Heart left ventricle (tissue), 16 donors: Measurements from ENCODE around the gene PLCXD3. TPM values are rescaled to one million over a fixed set of nuclear protein-coding genes. Genes with fewer than 3 reads are reported as not detected.

Experiments
- ATAC-seq, 4 donors: fragments of 200-7000 bp; cut with Tn5 transposase; one replicate each; pipeline ENCODE4 v1.9.1; 2020 to 2022; ENCODE audit warnings: moderate library complexity in 4 of 4, mild to moderate bottlenecking in 3 of 4, moderate number of reproducible peaks in 1 of 4
- DNase-seq, 5 donors: peaks; one replicate each; pipeline ENCODE4 v3.0.0-alpha.2; 2020
- H3K27ac ChIP-seq, 12 donors: fragments of 200-600 bp; sonication (generic) in 4 of 12; one replicate each; pipeline versions ENCODE4 v1.5.0 to v1.8.0; 2016 to 2022; ENCODE audit warnings: mild to moderate bottlenecking in 2 of 12
- H3K27me3 ChIP-seq, 9 donors: fragments of 200-600 bp; sonication (generic) in 2 of 9; one replicate each; pipeline versions ENCODE4 v1.5.1 to v1.8.0; 2016 to 2022; ENCODE audit warnings: mild to moderate bottlenecking in 3 of 9
- H3K36me3 ChIP-seq, 9 donors: fragments of 200-600 bp; sonication (generic) in 2 of 9; one replicate each; pipeline versions ENCODE4 v1.5.0 to v1.8.0; 2018 to 2022; ENCODE audit warnings: mild to moderate bottlenecking in 2 of 9
- H3K4me1 ChIP-seq, 12 donors: fragments of 200-600 bp; sonication (generic) in 4 of 12; one replicate each; pipeline versions ENCODE4 v1.5.0 to v1.8.0; 2016 to 2022; ENCODE audit warnings: mild to moderate bottlenecking in 3 of 12
- H3K4me3 ChIP-seq, 12 donors: fragments of 200-600 bp; sonication (generic) in 4 of 12; one replicate each; pipeline versions ENCODE4 v1.5.0 to v1.8.0; 2017 to 2022; ENCODE audit warnings: mild to moderate bottlenecking in 9 of 12, moderate library complexity in 4 of 12
- H3K9me3 ChIP-seq, 12 donors: fragments of 200-600 bp; sonication (generic) in 4 of 12; one replicate each; pipeline versions ENCODE4 v1.5.0 to v1.8.0; 2016 to 2022; ENCODE audit warnings: mild to moderate bottlenecking in 1 of 12
- CTCF ChIP-seq, 12 donors: fragments of 200-600 bp; sonication (generic) in 4 of 12; IDR thresholded peaks; one replicate each; pipeline versions ENCODE4 v1.5.0 to v1.8.0; 2018 to 2022; ENCODE audit warnings: antibody characterized with exemption in 12 of 12, mild to moderate bottlenecking in 5 of 12
- POLR2A ChIP-seq, 2 donors: fragments of 450-650 bp; IDR thresholded peaks; one replicate each; pipeline ENCODE4 v1.6.1; 2017; ENCODE audit warnings: antibody characterized with exemption in 2 of 2, mild to moderate bottlenecking in 2 of 2, moderate library complexity in 2 of 2
- WGBS, 4 donors: extraction: QIAGEN DNeasy Blood & Tissue Kit in 2 of 4; methylation state at CpG; one replicate each; pipeline versions ENCODE4 v1.1.5 to v1.1.7; 2013 to 2018; 5-methylcytosine and 5-hydroxymethylcytosine counted together
- intact Hi-C, 10 donors: fragments of 100-400 bp; cut with DNase I; formaldehyde crosslinking; loops; one replicate each; pipeline versions ENCODE4 v1.11.1 to v1.14.2; 2022
- polyA plus RNA-seq, 2 donors: library from polyadenylated mRNA; stranded (reverse); fragments of 200-250 nt; gene quantifications; one replicate each; pipeline ENCODE4 v1.2.3, GENCODE V29; 2013
- total RNA-seq, 9 donors: library from RNA; depleted of rRNA in 2 of 9; stranded (reverse); fragments of >200 nt in 2 of 9; fragmentation: NEBNext Ultra II Directional in 3 of 9; extraction: Animal tissue kit (Norgen Biotek cat#: 25700) in 3 of 9; gene quantifications; one replicate each; pipeline versions ENCODE4 v1.1.0 to v1.2.4, GENCODE V29; 2016 to 2023
- donor health status: ischemic (EF 13 %, LVEDD 7.1; RV severe dilation, severe dysfunction).
- donor health status: healthy with polysubstance abuse.
- donor health status: DM: no; HTN: yes; CAD: no.
- donor health status: DM: no; HTN: no; CAD: no.
- donor health status: ischemic (EF 25% LVEDD 6.9; RV normal size, moderate dysfunction).
- donor health status: ischemic (EF 25% LVEDD 5.7; RV mildly dilated, moderate dysfunction).
- donor health status: healthy.
- donor health status: DM: yes; HTN: yes; CAD: no.
- donor health status: ischemic (EF 35%, LVEDD 5.7; RV mildly dilated, moderate dysfunction).
- donor health status: nonischemic (EF 11% LVEDD 7.7; RV severe dilation, severe dysfunction).
- donor health status: DM: yes; HTN: yes; CAD: no.
- donor health status: PGD.
- donor health status: ischemic (EF 29% LVEDD 5.4; RV normal size, mild dysfunction).
- donor health status: nonischemic (EF 23%, LVEDD 6.1; RV moderate dilation, normal function).

Gene PLCXD3
- total and polyA plus RNA-seq, 11 donors = 30.1 to 107 (median 62.5) TPM

DNA sequence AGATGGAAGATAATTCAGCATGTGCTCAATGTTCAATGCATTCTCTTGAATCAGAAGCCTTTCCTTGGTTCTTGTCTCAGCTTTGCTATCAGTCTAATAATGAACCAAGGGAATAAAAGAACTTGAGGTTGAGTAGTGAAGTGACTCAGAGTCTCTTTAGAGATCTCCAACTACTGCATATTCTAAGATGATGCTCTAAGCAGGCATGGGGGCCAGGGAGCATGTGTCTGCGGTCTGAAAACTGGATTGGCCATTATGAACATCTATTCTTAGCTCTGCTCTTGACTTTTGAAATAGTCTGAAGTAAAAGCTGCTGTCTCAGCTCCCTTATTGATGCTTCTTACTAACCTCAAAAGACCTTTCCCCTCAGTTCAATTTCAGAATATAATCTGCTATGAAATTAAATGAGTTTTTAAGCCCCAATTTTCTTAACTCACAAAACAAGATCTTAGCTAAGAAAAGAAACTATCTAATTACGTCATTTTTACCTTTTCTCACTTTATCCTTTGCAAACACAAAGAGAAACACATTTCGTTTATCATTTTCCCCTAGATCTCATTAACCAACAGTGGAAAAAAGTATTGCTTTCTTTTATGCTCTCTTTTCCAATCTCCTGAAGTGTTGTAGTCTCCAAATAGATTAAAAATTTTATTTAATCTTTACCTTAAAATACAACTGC is 44.8 kb downstream of the PLCXD3 start:
- DNase-seq (peak in 1 of 5 donors; percentile 39), ATAC-seq (peak in 3 of 4 donors; percentile 69 to 86 (median 83))
- no peaks in the 10 kb centered on the region for H3K36me3 ChIP-seq
- intact Hi-C loops = no loop called here
- peak overlapping the region in 2 of 12 donors; percentile 11 to 39 for H3K27ac ChIP-seq
- WGBS, 4 donors = 57 to 64% (median 62%) methylated on average over 3 of the region's 3 CpGs
- peaks cover 0 to 4% (median 0%) of the 10 kb centered on the region in 12 donors for H3K9me3 ChIP-seq
- no peaks in the 10 kb centered on the region for H3K27me3 ChIP-seq
- H3K4me3 ChIP-seq = no peak overlapping the region
- H3K4me1 ChIP-seq = peaks cover 0 to 18% (median 2%) of the 10 kb centered on the region in 12 donors
- TF ChIP-seq CTCF (IDR thresholded peaks at IDR 0.05) (no peak), POLR2A (IDR thresholded peaks at IDR 0.05) (no peak)

DNA sequence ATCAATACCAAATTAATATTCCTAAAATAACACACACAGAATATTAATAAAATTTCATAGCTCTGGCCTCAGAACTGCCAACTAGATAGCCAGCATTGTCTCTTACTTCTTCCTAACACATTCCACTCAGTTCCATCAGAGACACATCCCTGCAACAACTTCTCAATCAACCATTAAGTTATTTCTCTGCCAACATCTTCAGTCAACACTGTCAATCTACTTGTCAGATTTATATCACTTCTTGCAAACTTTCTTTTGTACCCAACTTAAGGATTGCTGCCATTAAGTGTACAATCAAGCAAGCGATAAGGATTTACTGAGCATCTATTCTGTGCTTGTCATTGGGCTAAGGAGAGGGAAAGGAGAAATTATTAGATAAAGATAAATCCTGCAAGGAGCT is 50.8 kb downstream of the PLCXD3 start:
- ATAC-seq = no peak
- DNase-seq = no peak
- no peaks in the 10 kb centered on the region for H3K36me3 ChIP-seq
- no peak for TF ChIP-seq CTCF (IDR thresholded peaks at IDR 0.05)
- TF ChIP-seq POLR2A (IDR thresholded peaks at IDR 0.05) = no peak
- H3K9me3 ChIP-seq = no peaks in the 10 kb centered on the region
- H3K4me3 ChIP-seq = no peak overlapping the region
- H3K27ac ChIP-seq = peak overlapping the region in 1 of 12 donors; percentile 17
- peaks cover 0 to 50% (median 16%) of the 10 kb centered on the region in 12 donors for H3K4me1 ChIP-seq
- intact Hi-C loops = loop anchor here in 2 of 10 donors (10.0 kb wide), 2 partner anchors 45 to 55 kb away; no protein-coding TSS in a partner anchor
- no peaks in the 10 kb centered on the region for H3K27me3 ChIP-seq
- WGBS, 4 donors = 88 to 94% (median 92%) methylated on average over 1 of the region's 1 CpG

DNA sequence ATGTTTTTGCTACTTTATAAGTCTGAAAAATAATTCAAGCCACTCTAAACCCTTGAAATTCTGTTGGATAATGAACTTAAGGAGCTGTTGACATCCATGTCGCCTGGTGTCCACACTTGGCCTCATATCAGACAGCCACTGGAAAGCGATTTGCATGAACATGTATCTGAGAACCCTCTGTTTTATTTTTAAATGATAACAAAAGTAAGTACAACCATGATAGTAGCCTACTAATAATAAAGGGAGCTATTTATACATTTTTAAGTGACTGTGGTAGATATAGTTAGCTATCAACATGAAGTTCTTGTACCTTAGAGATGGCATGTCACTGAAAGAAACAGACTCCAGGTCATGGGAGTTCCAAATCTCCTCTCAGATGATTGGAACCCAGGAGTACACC is 53.3 kb downstream of the PLCXD3 start:
- intact Hi-C loops = loop anchor here in 2 of 10 donors (10.0 kb wide), 2 partner anchors 48 to 52 kb away; no protein-coding TSS in a partner anchor
- 43 to 62% (median 54%) methylated on average over 2 of the region's 2 CpGs for WGBS, 4 donors
- Histone ChIP-seq H3K36me3 (no peaks in the 10 kb centered on the region), H3K27me3 (no peaks in the 10 kb centered on the region), H3K27ac (peak overlapping the region; percentile 23 to 84 (median 68)), H3K4me3 (no peak overlapping the region), H3K4me1 (peaks cover 0 to 46% (median 13%) of the 10 kb centered on the region in 12 donors), H3K9me3 (no peaks in the 10 kb centered on the region)
- no peak for TF ChIP-seq CTCF (IDR thresholded peaks at IDR 0.05)
- ATAC-seq (peak; percentile 87 to 93 (median 93)), DNase-seq (peak in 4 of 5 donors; percentile 30 to 76 (median 55))

- WGBS, 4 donors = 68 to 79% (median 73%) methylated on average over 2 of the region's 2 CpGs
- TF ChIP-seq POLR2A (IDR thresholded peaks at IDR 0.05) (no peak), CTCF (IDR thresholded peaks at IDR 0.05) (no peak)
- no peak for ATAC-seq
- Histone ChIP-seq H3K27me3 (no peaks in the 10 kb centered on the region), H3K9me3 (no peaks in the 10 kb centered on the region), H3K4me3 (no peak overlapping the region), H3K4me1 (peaks cover 0 to 48% (median 10%) of the 10 kb centered on the region in 12 donors), H3K36me3 (no peaks in the 10 kb centered on the region), H3K27ac (no peak overlapping the region)
- DNase-seq = no peak
- intact Hi-C loops = loop anchor here in 2 of 10 donors (10.0 kb wide), 2 partner anchors 48 to 52 kb away; no protein-coding TSS in a partner anchor
Observed at GRCh38 chr5:41452506-41452905, 57.9 kb downstream of the PLCXD3 start.
